Smooth muscle cell (in vitro differentiated cells): ENCODE results near the gene ACTG1. TPM values are rescaled to one million over a fixed set of nuclear protein-coding genes. Genes with fewer than 3 reads are reported as not detected.
A peak's percentile ranks its signal among the peaks of the same experiment; 100 is the strongest.

Source experiments
- DNase-seq: peaks from one replicate; lab custom pipeline; 2025; ENCODE audit not compliant: unreplicated experiment; lab: John Stamatoyannopoulos, UW
- H2AFZ ChIP-seq: fragments of 200-600 bp; sonication (generic); 2 replicates; pipeline ENCODE4 v1.6.0; 2016; ENCODE audit warnings: antibody characterized with exemption, low read depth, mild to moderate bottlenecking
- H3F3A ChIP-seq: fragments of 200-600 bp; sonication (generic); 2 replicates; pipeline ENCODE4 v1.6.0; 2017; ENCODE audit warnings: antibody characterized with exemption, low read depth
- H3K27ac ChIP-seq: fragments of 200-600 bp; sonication (generic); 2 replicates; pipeline ENCODE4 v1.5.1; 2016; ENCODE audit warnings: low read depth, mild to moderate bottlenecking
- H3K27me3 ChIP-seq: fragments of 200-600 bp; sonication (generic); 2 replicates; pipeline ENCODE4 v1.6.1; 2016; ENCODE audit warnings: low read depth, mild to moderate bottlenecking
- H3K36me3 ChIP-seq: fragments of 200-600 bp; sonication (generic); 2 replicates; pipeline ENCODE4 v1.5.1; 2016; ENCODE audit warnings: low read depth
- H3K4me1 ChIP-seq: fragments of 200-600 bp; sonication (generic); 2 replicates; pipeline ENCODE4 v1.5.1; 2016; ENCODE audit warnings: low read depth
- H3K4me2 ChIP-seq: fragments of 200-600 bp; sonication (generic); 2 replicates; pipeline ENCODE4 v1.6.0; 2016; ENCODE audit warnings: mild to moderate bottlenecking
- H3K4me3 ChIP-seq: fragments of 200-600 bp; sonication (generic); 2 replicates; pipeline ENCODE4 v1.5.1; 2016; ENCODE audit warnings: mild to moderate bottlenecking
- H3K79me2 ChIP-seq: fragments of 200-600 bp; sonication (generic); 2 replicates; pipeline ENCODE4 v1.6.0; 2016; ENCODE audit warnings: low read depth, mild to moderate bottlenecking
- H3K9ac ChIP-seq: fragments of 200-600 bp; sonication (generic); 2 replicates; pipeline ENCODE4 v1.6.0; 2016; ENCODE audit warnings: low read depth
- H3K9me3 ChIP-seq: fragments of 200-600 bp; sonication (generic); replicated peaks from 2 replicates; pipeline ENCODE4 v1.5.1; 2016; ENCODE audit warnings: low read depth
- H4K20me1 ChIP-seq: fragments of 200-600 bp; sonication (generic); 2 replicates; pipeline ENCODE4 v1.6.0; 2016; ENCODE audit warnings: low read depth
- WGBS: methylation state at CpG from one replicate; pipeline ENCODE4 v1.1.7; 2016; ENCODE audit warnings: low lambda C conversion rate; 5-methylcytosine and 5-hydroxymethylcytosine counted together
- polyA plus RNA-seq: library from polyadenylated mRNA; unstranded; fragments of >200 nt; fragmentation: Nextera tagmentation; extraction: Ambion mirVana; gene quantifications from 2 replicates; pipeline ENCODE4 v1.2.1, GENCODE V29; 2016
- total RNA-seq: library from RNA; depleted of rRNA; stranded (reverse); fragments of >200 nt; gene quantifications from 2 replicates; pipeline ENCODE4 v1.2.3, GENCODE V29; 2014
- TF ChIP-seq, protein P1 (sequence below): fragments of 200-600 bp; sonication (generic); IDR thresholded peaks from 2 replicates; pipeline ENCODE4 v1.5.1; 2017; ENCODE audit warnings: borderline replicate concordance, mild to moderate bottlenecking, antibody characterized with exemption; ENCODE audit not compliant: insufficient read depth, poor library complexity, severe bottlenecking

The ACTG1 gene
- total and polyA plus RNA-seq, 2 experiments from 2014 or later: 5,332 to 6,793 TPM

DNA sequence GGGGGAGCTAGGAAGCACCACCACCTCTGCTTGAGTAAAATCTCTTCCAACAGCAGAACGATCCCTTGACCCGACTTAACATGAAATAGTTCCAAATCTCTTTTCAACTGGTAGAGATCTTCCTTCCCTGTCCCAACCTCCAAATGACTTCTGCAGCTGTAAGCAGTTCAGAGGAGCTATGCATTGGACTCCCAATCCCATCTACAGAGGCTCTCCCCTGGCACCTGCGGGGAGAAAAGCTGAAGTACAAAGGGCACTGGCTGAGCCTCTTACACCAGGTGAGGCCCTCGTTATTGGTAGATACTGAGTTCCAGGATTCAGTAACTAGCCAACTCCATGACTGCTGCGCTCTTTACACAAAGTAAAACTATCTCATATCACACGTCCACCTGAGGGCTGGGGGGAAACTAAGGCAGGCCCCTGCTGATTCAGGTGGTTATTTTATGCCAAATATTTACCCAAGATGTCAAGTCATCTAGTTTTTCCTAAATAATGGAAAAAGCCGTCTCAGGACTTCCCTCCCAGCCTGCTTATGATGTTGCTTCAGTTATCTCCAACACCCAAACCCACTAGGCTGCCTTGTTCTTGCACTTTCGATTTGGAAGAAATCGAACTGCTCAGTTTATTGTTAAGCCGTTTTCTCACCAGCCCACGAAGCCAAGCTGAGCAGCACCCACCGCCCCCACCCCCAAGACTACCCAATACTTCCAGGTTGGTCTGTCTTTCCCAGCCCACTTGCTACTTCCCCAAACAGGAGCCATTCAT is 3.2 kb downstream of the ACTG1 start:
- no peak for DNase-seq
- peak overlapping the region; percentile 96 for H3K4me3 ChIP-seq
- peaks cover 60% of the 10 kb centered on the region for H4K20me1 ChIP-seq
- H3K27me3 ChIP-seq: no peaks in the 10 kb centered on the region
- peaks cover 48% of the 10 kb centered on the region for H3F3A ChIP-seq
- H3K36me3 ChIP-seq: peaks cover 3% of the 10 kb centered on the region
- H3K79me2 ChIP-seq: peaks cover 38% of the 10 kb centered on the region
- peak overlapping the region; percentile 95 for H3K4me2 ChIP-seq
- H3K4me1 ChIP-seq: peaks cover 10% of the 10 kb centered on the region
- WGBS: 35% methylated on average over 11 of the region's 12 CpGs
- H3K9me3 ChIP-seq: no peaks in the 10 kb centered on the region
- no peak overlapping the region for H2AFZ ChIP-seq
- TF ChIP-seq, protein P1, sequence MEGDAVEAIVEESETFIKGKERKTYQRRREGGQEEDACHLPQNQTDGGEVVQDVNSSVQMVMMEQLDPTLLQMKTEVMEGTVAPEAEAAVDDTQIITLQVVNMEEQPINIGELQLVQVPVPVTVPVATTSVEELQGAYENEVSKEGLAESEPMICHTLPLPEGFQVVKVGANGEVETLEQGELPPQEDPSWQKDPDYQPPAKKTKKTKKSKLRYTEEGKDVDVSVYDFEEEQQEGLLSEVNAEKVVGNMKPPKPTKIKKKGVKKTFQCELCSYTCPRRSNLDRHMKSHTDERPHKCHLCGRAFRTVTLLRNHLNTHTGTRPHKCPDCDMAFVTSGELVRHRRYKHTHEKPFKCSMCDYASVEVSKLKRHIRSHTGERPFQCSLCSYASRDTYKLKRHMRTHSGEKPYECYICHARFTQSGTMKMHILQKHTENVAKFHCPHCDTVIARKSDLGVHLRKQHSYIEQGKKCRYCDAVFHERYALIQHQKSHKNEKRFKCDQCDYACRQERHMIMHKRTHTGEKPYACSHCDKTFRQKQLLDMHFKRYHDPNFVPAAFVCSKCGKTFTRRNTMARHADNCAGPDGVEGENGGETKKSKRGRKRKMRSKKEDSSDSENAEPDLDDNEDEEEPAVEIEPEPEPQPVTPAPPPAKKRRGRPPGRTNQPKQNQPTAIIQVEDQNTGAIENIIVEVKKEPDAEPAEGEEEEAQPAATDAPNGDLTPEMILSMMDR: no peak
- H3K9ac ChIP-seq: peak overlapping the region; percentile 52
- peak overlapping the region; percentile 65 for H3K27ac ChIP-seq

DNA sequence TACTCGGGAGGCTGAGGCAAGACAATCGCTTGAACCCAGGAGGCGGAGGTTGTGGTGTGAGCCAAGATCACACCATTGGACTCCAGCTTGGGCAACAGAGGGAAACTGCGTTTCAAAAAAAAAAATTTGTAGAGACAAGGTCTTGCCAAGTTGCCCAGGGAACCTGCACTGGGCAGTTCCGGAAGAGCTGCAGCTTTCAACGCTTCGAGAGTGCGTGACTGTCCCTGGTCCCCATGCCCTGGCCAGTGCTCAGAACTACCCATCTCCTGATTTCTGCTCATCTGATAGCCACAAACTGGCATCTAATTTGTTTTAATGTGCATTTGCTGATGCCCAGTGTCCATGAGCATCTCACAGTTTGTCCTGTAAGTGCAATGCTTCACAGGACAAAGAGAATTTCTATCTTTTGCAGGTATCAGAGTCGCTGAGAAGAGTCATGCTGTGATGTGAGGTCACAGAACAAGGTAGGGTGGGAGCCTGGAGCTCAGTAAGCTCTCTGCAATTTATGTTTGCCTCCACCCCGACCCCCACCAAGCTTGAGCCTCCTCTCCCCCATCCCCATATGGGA is 3.9 kb downstream of the ACTG1 start:
- H2AFZ ChIP-seq: no peak overlapping the region
- no peaks in the 10 kb centered on the region for H3K9me3 ChIP-seq
- peaks cover 43% of the 10 kb centered on the region for H3F3A ChIP-seq
- peaks cover 38% of the 10 kb centered on the region for H3K79me2 ChIP-seq
- peak overlapping the region; percentile 96 for H3K4me3 ChIP-seq
- H3K4me1 ChIP-seq: peaks cover 10% of the 10 kb centered on the region
- TF ChIP-seq, protein P1: no peak
- H3K36me3 ChIP-seq: peaks cover 3% of the 10 kb centered on the region
- no peak overlapping the region for H3K9ac ChIP-seq
- peaks cover 60% of the 10 kb centered on the region for H4K20me1 ChIP-seq
- no peak for DNase-seq
- H3K27ac ChIP-seq: peak overlapping the region; percentile 65
- no peaks in the 10 kb centered on the region for H3K27me3 ChIP-seq
- WGBS: 62% methylated on average over 10 of the region's 10 CpGs
- peak overlapping the region; percentile 95 for H3K4me2 ChIP-seq

DNA sequence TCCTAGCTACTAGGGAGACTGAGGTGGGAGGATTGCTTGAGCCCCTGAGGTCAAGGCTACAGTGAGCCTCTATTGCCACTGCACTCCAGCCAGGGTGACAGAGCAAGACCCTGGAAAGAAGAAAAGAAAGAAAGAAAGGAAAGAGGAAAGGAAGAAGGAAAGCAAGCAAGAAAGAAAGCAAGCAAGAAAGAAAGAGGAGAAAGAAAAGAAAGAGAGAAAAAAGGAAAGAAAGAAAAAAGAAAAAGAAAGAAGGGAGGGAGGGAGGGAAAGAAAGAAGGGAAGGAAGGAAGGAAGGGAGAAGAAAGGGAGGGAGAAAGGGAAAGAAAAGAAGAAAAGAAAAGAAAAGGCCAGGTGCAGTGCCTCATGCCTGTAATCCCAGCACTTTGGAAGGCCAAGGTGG is 9.0 kb downstream of the ACTG1 start:
- Histone ChIP-seq H3F3A (peaks cover 2% of the 10 kb centered on the region), H3K36me3 (no peaks in the 10 kb centered on the region), H3K27me3 (no peaks in the 10 kb centered on the region), H3K9ac (no peak overlapping the region), H3K4me3 (no peak overlapping the region), H3K4me2 (no peak overlapping the region), H3K9me3 (no peaks in the 10 kb centered on the region), H3K79me2 (no peaks in the 10 kb centered on the region), H4K20me1 (peaks cover 20% of the 10 kb centered on the region), H3K27ac (no peak overlapping the region), H2AFZ (no peak overlapping the region), H3K4me1 (no peaks in the 10 kb centered on the region)
- DNase-seq: no peak
- TF ChIP-seq, protein P1: no peak
